Measurements from ENCODE around the gene PRKACG.

The PRKACG gene

DNA sequence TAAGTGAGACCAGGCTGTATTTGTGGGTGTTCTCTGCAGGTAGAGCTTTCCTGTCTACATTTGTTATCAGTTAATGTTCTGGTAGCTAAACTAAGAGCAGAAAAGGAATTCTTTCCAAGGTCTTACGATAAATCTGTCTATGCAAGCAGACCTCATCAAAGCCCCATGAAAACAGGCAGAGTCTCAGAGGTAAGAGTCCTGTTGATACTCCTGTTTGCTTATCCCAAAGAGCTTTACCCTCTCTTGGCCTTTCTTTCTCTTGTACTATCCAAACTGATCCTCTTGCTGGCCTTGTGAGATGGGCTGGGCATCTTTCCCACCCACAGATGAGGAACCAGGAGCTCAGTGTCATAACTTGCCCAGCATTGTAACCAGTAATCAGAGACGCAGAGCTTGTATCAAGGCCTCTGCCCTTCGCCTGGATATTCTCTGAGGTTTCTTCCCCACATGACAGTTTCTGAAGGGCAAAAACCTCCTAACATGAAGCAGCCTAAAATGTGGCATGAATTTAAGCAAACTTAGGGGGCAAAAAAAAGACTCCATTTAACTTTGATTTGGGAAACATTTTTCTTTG is 33.5 kb downstream of the PRKACG start:
- DNase-seq = no peak

DNA sequence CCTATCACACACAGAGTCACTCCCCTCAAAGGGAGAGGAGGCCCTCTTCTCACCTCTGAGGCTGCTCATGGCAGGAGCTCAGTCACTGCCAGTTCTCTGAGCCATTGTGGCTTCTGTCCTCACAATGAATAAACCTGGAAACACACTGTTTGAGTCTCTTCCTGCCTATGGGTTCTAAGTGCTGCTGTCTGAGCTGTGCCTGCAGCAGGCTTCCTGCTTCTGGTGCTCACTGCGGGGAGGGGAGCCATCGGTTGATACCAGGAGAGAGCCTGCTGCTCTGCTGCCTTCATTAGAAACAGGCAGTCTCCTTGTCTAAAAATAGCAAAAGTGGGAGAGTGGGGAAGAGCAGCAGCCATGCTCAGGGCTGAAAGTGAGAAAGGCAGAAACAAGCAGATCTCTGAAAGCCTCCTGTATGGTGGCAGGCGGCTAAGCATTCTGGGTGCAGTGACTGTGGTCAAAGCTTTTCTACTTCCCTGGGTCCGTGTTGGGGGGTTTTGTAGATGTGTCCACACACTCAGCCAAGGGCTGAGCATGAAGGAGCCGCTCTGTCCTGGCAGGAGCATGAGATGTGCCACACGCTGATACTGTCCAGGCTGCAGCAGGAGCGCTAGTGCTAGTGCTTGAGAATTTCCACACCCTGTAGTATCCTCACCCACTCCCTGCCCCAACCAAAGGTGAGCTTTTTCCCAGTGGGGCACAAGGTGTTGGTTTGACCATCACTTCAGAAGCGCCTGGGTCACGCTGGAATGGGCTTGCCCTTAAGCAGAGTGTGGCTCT is 34.2 kb downstream of the PRKACG start:
- DNase-seq = no peak

- no peak for DNase-seq
Observed at GRCh38 chr9:68978501-68978900, 35.4 kb downstream of the PRKACG start.

- DNase-seq = no peak
Observed at GRCh38 chr9:68978066-68978465, 35.8 kb downstream of the PRKACG start.

DNA sequence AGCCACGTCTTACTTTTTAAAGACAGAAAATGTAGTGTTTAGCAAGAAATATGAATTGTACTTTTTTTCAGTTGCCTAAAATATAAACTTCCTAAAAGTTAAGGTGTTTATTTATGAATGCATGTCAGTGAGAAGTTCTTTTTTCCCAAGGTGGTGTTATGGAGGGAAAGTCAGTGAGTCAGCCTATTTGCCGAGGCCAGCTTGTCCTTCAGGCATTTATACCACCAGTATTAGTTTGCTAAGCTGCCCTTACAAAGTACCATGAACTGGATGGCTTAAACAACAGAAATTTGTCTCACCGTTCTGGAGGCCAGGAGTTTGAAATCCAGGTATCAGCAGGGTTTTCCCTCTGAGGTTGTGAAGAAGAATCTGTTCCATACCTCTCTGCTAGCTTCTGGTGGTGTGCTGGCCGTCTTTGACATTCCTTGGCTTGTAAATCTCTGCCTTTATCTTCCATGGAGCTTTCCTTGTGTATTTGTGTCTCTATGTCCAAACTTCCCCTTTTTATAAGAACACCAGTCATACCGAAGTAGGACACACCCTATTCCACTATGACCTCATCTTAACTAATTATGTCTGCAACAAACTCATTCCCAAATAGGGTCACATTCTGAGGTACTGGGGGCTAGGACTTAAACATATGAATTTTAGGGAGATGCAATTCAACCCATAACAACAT is 38.4 kb downstream of the PRKACG start:
- no peak for DNase-seq

GRCh38 chr9:68974901-68975300 is 39.0 kb downstream of the PRKACG start:
- no peak for DNase-seq

DNA sequence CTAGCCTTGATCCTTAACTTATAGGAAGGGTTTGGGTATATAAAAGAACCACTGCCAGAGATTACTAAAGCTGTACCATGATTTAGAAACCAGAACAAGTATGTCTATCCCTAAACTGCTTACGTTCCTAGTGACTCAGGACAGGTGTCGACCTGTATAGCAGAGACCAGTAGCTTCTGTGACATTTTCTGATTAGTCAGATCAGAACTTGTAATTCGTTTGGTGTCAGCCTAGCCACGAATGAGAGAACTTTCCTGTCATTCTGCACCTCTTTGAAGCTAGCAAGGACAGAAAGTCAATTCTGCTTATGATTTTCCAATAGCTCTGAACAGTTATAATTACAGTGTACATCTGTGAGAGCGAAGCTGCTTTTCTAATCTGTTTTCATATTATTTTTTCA is 39.5 kb downstream of the PRKACG start:
- DNase-seq = no peak

- no peak for DNase-seq
Observed at GRCh38 chr9:68973619-68974018, 40.3 kb downstream of the PRKACG start.

- no peak for DNase-seq
Observed at GRCh38 chr9:68970151-68970550, 43.8 kb downstream of the PRKACG start.

GRCh38 chr9:68969538-68969937 is 44.4 kb downstream of the PRKACG start:
- no peak for DNase-seq

DNA sequence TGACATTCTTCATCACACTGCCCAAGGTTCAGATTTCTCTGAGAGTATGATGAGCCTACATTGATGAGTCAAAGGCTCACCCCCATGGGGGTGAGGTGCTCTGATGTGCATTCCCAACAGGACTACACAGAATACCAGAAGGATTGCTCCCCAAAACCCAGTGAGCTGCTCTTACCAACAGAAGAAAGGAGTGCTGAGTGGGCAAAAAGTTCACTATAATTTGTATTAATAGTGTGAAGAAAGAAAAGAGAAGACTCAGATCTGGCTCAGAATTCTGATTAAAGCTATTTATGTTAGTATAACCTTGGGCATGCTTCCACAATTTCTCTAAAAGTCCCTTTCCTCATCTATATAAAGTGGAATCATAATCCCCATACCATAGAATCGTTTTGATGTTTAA is 46.1 kb downstream of the PRKACG start:
- no peak for DNase-seq

- no peak for DNase-seq
Observed at GRCh38 chr9:68966496-68966944, 47.4 kb downstream of the PRKACG start.

- DNase-seq = no peak
Observed at GRCh38 chr9:68964765-68965164, 49.1 kb downstream of the PRKACG start.

- DNase-seq = no peak
Observed at GRCh38 chr9:68964102-68964541, 49.8 kb downstream of the PRKACG start.

DNA sequence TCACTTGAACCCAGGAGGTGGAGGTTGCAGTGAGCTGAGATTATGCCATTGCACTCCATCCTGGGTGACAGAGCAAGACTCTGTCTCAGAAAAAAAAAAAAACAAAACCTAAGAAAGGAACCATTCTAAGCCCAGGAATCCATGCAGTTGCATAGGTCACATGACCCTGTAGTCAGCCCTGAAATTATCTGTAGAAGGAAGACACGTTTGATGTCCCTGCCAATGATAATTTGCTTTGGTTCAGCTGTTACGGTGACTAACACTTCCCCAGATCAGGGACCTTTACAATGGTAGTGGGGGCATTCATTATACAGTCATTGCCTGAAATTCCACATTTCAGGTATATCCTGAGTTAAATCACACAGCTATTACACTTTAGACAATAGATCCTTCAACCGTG is 50.5 kb downstream of the PRKACG start:
- no peak for DNase-seq

All from activated CD4-positive, alpha-beta T cell treated with anti-CD3 and anti-CD28 coated beads, Interleukin-2, amount 50 U/mL, for 4 hours (primary cell).